Endodermal cell (in vitro differentiated cells): Measurements from ENCODE around the gene CDH20. TPM values are rescaled to one million over a fixed set of nuclear protein-coding genes. Genes with fewer than 3 reads are reported as not detected.

Source experiments
- DNase-seq: peaks from one replicate; pipeline ENCODE4 v3.0.0-alpha.2; 2017
- H3K27ac ChIP-seq: 2 replicates; pipeline ENCODE4 v1.5.1; 2013; ENCODE audit warnings: mild to moderate bottlenecking, low read depth, low read length, moderate library complexity
- H3K27me3 ChIP-seq: 2 replicates; pipeline ENCODE4 v1.6.1; 2013; ENCODE audit warnings: mild to moderate bottlenecking, low read length, moderate library complexity; ENCODE audit not compliant: insufficient read depth, control insufficient read depth, poor library complexity, severe bottlenecking
- H3K36me3 ChIP-seq: 2 replicates; pipeline ENCODE4 v1.7.0; 2013; ENCODE audit warnings: mild to moderate bottlenecking, low read length, moderate library complexity; ENCODE audit not compliant: control insufficient read depth, insufficient read depth
- H3K4me1 ChIP-seq: one replicate; pipeline ENCODE4 v1.7.0; 2013; ENCODE audit warnings: low read length; ENCODE audit not compliant: control insufficient read depth, insufficient read depth
- H3K4me3 ChIP-seq: 2 replicates; pipeline ENCODE4 v1.5.1; 2013; ENCODE audit warnings: mild to moderate bottlenecking, low read length, moderate library complexity
- H3K9ac ChIP-seq: 2 replicates; pipeline ENCODE4 v1.6.1; 2013; ENCODE audit warnings: mild to moderate bottlenecking, low read length, moderate library complexity; ENCODE audit not compliant: poor library complexity, severe bottlenecking; ENCODE audit errors: extremely low read depth
- H3K9me3 ChIP-seq: 2 replicates; pipeline ENCODE4 v1.6.1; 2013; ENCODE audit warnings: mild to moderate bottlenecking, low read length, moderate library complexity; ENCODE audit not compliant: control insufficient read depth
- H3K27ac Mint-ChIP-seq: 2 replicates; pipeline ENCODE4 v1.8.0; 2020; ENCODE audit warnings: mixed read lengths
- H3K27me3 Mint-ChIP-seq: 2 replicates; pipeline ENCODE4 v1.8.0; 2021; ENCODE audit warnings: mild to moderate bottlenecking, mixed read lengths; ENCODE audit not compliant: insufficient read depth
- H3K36me3 Mint-ChIP-seq: 2 replicates; pipeline ENCODE4 v1.8.0; 2020; ENCODE audit warnings: low read depth, mixed read lengths
- H3K4me1 Mint-ChIP-seq: 2 replicates; pipeline ENCODE4 v1.8.0; 2020; ENCODE audit warnings: mixed read lengths
- H3K4me3 Mint-ChIP-seq: 2 replicates; pipeline ENCODE4 v1.8.0; 2020; ENCODE audit warnings: mild to moderate bottlenecking, moderate library complexity, mixed read lengths
- H3K9me3 Mint-ChIP-seq: 2 replicates; pipeline ENCODE4 v1.8.0; 2020; ENCODE audit warnings: mild to moderate bottlenecking, mixed read lengths
- CTCF ChIP-seq: fragments of 200-600 bp; sonication (generic); conservative IDR thresholded peaks from 2 replicates; pipeline ENCODE4 v1.5.0; 2021; ENCODE audit warnings: antibody characterized with exemption, mild to moderate bottlenecking
- WGBS, 2 experiments: methylation state at CpG; one replicate each; pipeline versions ENCODE4 v1.1.5 to v1.1.7; 2013; ENCODE audit warnings: missing lambda C conversion rate in 2 of 2, mixed read lengths in 1 of 2; ENCODE audit not compliant: insufficient coverage in 1 of 2, insufficient read length in 1 of 2; 5-methylcytosine and 5-hydroxymethylcytosine counted together
- total RNA-seq, 2 donors: library from RNA; stranded (reverse); fragmentation: NEBNext Ultra II Directional in 1 of 2; extraction: Animal tissue kit (Norgen Biotek cat#: 25700) in 1 of 2; gene quantifications; 2 replicates in 1 of 2; 3 replicates in 1 of 2; pipeline ENCODE4 v1.2.1, GENCODE V29; 2021

Gene CDH20
- total RNA-seq, 2 donors from 2014 or later, result 0.11 to 0.75 TPM

- TF ChIP-seq CTCF, result no peak
- Histone ChIP-seq H3K9me3 (peaks cover 31% of the 10 kb centered on the region), H3K27me3 (no peaks in the 10 kb centered on the region), H3K4me1 (no peaks in the 10 kb centered on the region), H3K9ac (no peak overlapping the region), H3K4me3 (no peak overlapping the region), H3K36me3 (no peaks in the 10 kb centered on the region), H3K27ac (no peak overlapping the region)
- DNase-seq, result no peak
- H3K4me3 Mint-ChIP-seq, result no peak overlapping the region
- no peaks in the 10 kb centered on the region for H3K4me1 Mint-ChIP-seq
- peaks cover 24% of the 10 kb centered on the region for H3K9me3 Mint-ChIP-seq
- H3K27me3 Mint-ChIP-seq, result no peaks in the 10 kb centered on the region
- no peak overlapping the region for H3K27ac Mint-ChIP-seq
- WGBS, 2 experiments, result 85 to 91% methylated on average over 9 of the region's 9 CpGs
- no peaks in the 10 kb centered on the region for H3K36me3 Mint-ChIP-seq
Measured at GRCh38 chr18:61569176-61569892, 236.1 kb downstream of the CDH20 start.

GRCh38 chr18:61570070-61570469 lies 236.8 kb downstream of the CDH20 start:
- 64 to 80% methylated on average over 2 to 3 of the region's 3 CpGs for WGBS, 2 experiments
- Histone ChIP-seq H3K27me3 (no peaks in the 10 kb centered on the region), H3K4me3 (no peak overlapping the region), H3K4me1 (no peaks in the 10 kb centered on the region), H3K9ac (no peak overlapping the region), H3K27ac (no peak overlapping the region), H3K9me3 (peaks cover 31% of the 10 kb centered on the region), H3K36me3 (no peaks in the 10 kb centered on the region)
- no peaks in the 10 kb centered on the region for H3K27me3 Mint-ChIP-seq
- no peak overlapping the region for H3K4me3 Mint-ChIP-seq
- DNase-seq, result no peak
- no peaks in the 10 kb centered on the region for H3K4me1 Mint-ChIP-seq
- H3K27ac Mint-ChIP-seq, result no peak overlapping the region
- H3K9me3 Mint-ChIP-seq, result peaks cover 24% of the 10 kb centered on the region
- no peak for TF ChIP-seq CTCF
- no peaks in the 10 kb centered on the region for H3K36me3 Mint-ChIP-seq

- H3K9ac ChIP-seq, result no peak overlapping the region
- H3K4me1 ChIP-seq, result no peaks in the 10 kb centered on the region
- Mint-ChIP-seq H3K27ac (no peak overlapping the region), H3K4me3 (no peak overlapping the region), H3K4me1 (no peaks in the 10 kb centered on the region), H3K36me3 (no peaks in the 10 kb centered on the region), H3K27me3 (no peaks in the 10 kb centered on the region), H3K9me3 (peaks cover 24% of the 10 kb centered on the region)
- H3K27me3 ChIP-seq, result no peaks in the 10 kb centered on the region
- H3K4me3 ChIP-seq, result no peak overlapping the region
- H3K36me3 ChIP-seq, result no peaks in the 10 kb centered on the region
- DNase-seq, result no peak
- peaks cover 31% of the 10 kb centered on the region for H3K9me3 ChIP-seq
- WGBS, 2 experiments, result 94 to 100% methylated on average over 1 to 4 of the region's 4 CpGs
- TF ChIP-seq CTCF, result no peak
- H3K27ac ChIP-seq, result no peak overlapping the region
Measured at GRCh38 chr18:61572084-61572655, 238.9 kb downstream of the CDH20 start.
